Measurements from ENCODE around the gene CABP1.

DNA sequence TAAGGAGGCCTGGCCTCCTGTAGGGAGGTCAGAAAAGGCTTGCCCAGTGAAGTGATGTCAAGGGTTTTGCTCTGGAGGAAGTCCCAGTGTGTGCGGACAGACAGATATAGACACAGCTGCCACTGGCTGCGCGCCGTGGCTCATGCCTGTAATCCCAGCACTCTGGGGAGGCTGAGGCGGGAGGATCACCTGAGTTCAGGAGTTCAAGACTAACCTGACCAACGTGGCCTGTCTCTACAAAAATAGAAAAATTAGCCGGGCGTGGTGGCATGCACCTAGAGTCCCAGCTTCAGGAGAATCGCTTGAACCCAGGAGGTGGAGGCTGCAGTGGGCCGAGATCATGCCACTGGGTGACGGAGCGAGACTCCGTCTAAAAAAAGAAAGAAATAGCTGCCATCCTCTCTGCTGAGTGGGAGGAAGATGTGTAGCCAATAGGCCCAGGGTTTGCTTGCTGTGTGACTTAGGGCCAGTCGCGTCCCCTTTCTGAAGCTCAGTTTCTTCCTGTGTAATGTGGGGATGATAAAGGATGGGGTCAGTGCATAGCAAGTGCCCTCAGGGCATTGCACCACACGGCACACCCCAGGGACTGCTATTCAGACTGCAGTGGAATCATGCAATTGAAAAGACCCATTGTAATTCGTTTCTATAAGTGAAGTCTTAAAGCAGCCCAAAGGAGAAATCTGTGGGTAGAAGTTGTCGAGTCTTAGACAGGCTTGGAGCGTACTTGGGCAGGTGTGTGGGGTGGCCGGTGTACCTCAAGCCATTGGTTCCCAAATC is 27.9 kb downstream of the CABP1 start:
- TF ChIP-seq, protein P1, sequence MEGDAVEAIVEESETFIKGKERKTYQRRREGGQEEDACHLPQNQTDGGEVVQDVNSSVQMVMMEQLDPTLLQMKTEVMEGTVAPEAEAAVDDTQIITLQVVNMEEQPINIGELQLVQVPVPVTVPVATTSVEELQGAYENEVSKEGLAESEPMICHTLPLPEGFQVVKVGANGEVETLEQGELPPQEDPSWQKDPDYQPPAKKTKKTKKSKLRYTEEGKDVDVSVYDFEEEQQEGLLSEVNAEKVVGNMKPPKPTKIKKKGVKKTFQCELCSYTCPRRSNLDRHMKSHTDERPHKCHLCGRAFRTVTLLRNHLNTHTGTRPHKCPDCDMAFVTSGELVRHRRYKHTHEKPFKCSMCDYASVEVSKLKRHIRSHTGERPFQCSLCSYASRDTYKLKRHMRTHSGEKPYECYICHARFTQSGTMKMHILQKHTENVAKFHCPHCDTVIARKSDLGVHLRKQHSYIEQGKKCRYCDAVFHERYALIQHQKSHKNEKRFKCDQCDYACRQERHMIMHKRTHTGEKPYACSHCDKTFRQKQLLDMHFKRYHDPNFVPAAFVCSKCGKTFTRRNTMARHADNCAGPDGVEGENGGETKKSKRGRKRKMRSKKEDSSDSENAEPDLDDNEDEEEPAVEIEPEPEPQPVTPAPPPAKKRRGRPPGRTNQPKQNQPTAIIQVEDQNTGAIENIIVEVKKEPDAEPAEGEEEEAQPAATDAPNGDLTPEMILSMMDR (conservative IDR thresholded peaks at IDR 0.05; ENCODE audit: low read depth in 2 of 2) = no peak
- TF ChIP-seq EZH2 (IDR thresholded peaks at IDR 0.05; ENCODE audit: low read depth, unreplicated experiment) (no peak), ZNF114 (CRISPR knock-in tag; IDR thresholded peaks at IDR 0.05) (no peak), EZH2phosphoT487 (IDR thresholded peaks at IDR 0.05; ENCODE audit: unreplicated experiment) (no peak), CREB1 (CRISPR knock-in tag; IDR thresholded peaks at IDR 0.05; ENCODE audit: low read depth) (no peak)

Data from GM23338 (cell line).